Measurements from ENCODE around the gene LRRC31. TPM values are rescaled to one million over a fixed set of nuclear protein-coding genes. Genes with fewer than 3 reads are reported as not detected.

LRRC31 gene
- total RNA-seq, 4 donors from 2014 or later, result 0.35 TPM; not detected in 3

GRCh38 chr3:169894110-169894509 is 24.4 kb upstream of the LRRC31 start:
- no peaks in the 10 kb centered on the region for H3K9me3 ChIP-seq
- no peak overlapping the region for H3K4me3 ChIP-seq
- no peaks in the 10 kb centered on the region for H3K36me3 ChIP-seq
- no peak overlapping the region for H3K27ac ChIP-seq
- H3K27me3 ChIP-seq, result no peaks in the 10 kb centered on the region
- TF ChIP-seq POLR2A (IDR thresholded peaks at IDR 0.05) (no peak), CTCF (IDR thresholded peaks at IDR 0.05) (no peak)
- H3K4me1 ChIP-seq, result no peaks in the 10 kb centered on the region
- no peak for DNase-seq
- intact Hi-C loops (cut with DNase I; ENCODE audit: low total_unique reads), result no loop called here

GRCh38 chr3:169891886-169892285 is 22.2 kb upstream of the LRRC31 start:
- Histone ChIP-seq H3K4me1 (no peaks in the 10 kb centered on the region), H3K27ac (no peak overlapping the region), H3K4me3 (no peak overlapping the region), H3K27me3 (no peaks in the 10 kb centered on the region), H3K9me3 (no peaks in the 10 kb centered on the region), H3K36me3 (no peaks in the 10 kb centered on the region)
- TF ChIP-seq POLR2A (IDR thresholded peaks at IDR 0.05), result no peak
- no peak for TF ChIP-seq CTCF (IDR thresholded peaks at IDR 0.05)
- intact Hi-C loops (cut with DNase I; ENCODE audit: low total_unique reads), result no loop called here
- DNase-seq, result no peak

GRCh38 chr3:169886671-169887070 is 16.9 kb upstream of the LRRC31 start:
- TF ChIP-seq POLR2A (IDR thresholded peaks at IDR 0.05) (no peak), CTCF (IDR thresholded peaks at IDR 0.05) (no peak)
- intact Hi-C loops (cut with DNase I; ENCODE audit: low total_unique reads), result no loop called here
- no peak overlapping the region for H3K4me3 ChIP-seq
- no peaks in the 10 kb centered on the region for H3K9me3 ChIP-seq
- H3K36me3 ChIP-seq, result no peaks in the 10 kb centered on the region
- H3K4me1 ChIP-seq, result no peaks in the 10 kb centered on the region
- no peaks in the 10 kb centered on the region for H3K27me3 ChIP-seq
- H3K27ac ChIP-seq, result no peak overlapping the region
- peak; percentile 31 to 50 for DNase-seq

- H3K27me3 ChIP-seq, result no peaks in the 10 kb centered on the region
- H3K36me3 ChIP-seq, result no peaks in the 10 kb centered on the region
- H3K4me3 ChIP-seq, result no peak overlapping the region
- no peak overlapping the region for H3K27ac ChIP-seq
- H3K9me3 ChIP-seq, result no peaks in the 10 kb centered on the region
- H3K4me1 ChIP-seq, result no peaks in the 10 kb centered on the region
- intact Hi-C loops (cut with DNase I; ENCODE audit: low total_unique reads), result no loop called here
- TF ChIP-seq CTCF (IDR thresholded peaks at IDR 0.05) (no peak), POLR2A (IDR thresholded peaks at IDR 0.05) (no peak)
- no peak for DNase-seq
Measured at GRCh38 chr3:169880576-169881250, 11.0 kb upstream of the LRRC31 start.

GRCh38 chr3:169879845-169880575 is 10.3 kb upstream of the LRRC31 start:
- Histone ChIP-seq H3K36me3 (no peaks in the 10 kb centered on the region), H3K9me3 (no peaks in the 10 kb centered on the region), H3K27me3 (no peaks in the 10 kb centered on the region), H3K4me1 (no peaks in the 10 kb centered on the region), H3K4me3 (no peak overlapping the region), H3K27ac (no peak overlapping the region)
- no peak for TF ChIP-seq CTCF (IDR thresholded peaks at IDR 0.05)
- TF ChIP-seq POLR2A (IDR thresholded peaks at IDR 0.05), result no peak
- no peak for DNase-seq
- intact Hi-C loops (cut with DNase I; ENCODE audit: low total_unique reads), result no loop called here
